GM21576 (cell line): Measurements from ENCODE around the gene EPX.
A peak's percentile ranks its signal among the peaks of the same experiment; 100 is the strongest.

ENCODE experiments used
- ATAC-seq: cut with Tn5 transposase; IDR thresholded peaks from one replicate; pipeline ENCODE4 v1.9.1; 2021; ENCODE audit warnings: mild to moderate bottlenecking, moderate library complexity; ENCODE audit not compliant: unreplicated experiment

Gene EPX

DNA sequence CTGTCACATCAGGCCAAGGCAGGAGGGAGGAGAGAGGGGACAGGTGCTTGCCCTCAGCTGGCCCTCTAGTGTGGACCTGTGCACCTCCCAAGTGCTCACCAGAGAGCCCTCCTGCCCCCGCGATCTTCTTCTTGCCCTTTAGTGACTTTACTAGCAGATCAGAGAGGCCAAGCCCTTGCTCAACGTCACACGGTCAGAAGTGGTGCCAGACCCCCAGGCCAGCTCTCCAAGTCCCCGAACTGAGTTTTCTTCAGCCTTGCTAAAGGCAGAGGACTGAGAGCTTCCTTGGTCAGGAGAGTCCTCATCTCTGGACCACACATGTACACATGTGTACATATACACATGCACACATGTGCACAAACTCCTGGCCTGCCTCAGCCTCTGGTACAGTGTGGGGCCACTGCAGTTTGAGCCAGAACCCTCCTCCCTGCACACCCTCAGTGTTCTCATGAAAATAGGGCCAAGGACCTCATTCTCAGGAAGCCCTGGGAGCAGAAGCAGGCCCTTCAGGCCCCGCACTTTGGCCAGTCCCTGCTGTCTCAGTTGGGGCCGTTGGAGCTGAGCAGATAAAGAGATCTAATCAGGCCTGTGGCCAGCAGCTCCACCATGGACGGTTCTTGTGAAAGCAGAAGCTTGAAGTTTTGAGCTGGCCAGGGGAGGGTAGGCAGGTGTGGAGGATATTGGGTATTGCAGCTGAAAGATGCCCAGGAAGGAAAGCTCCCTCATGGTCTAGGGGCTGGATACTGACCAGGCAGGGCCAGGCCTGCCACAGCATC lies 7.4 kb upstream of the EPX start:
- ATAC-seq = no peak

- ATAC-seq = no peak
These were observed 5.9 kb upstream of the EPX start for GRCh38 chr17:58186591-58186990.

- ATAC-seq = no peak
These were observed 5.5 kb upstream of the EPX start for GRCh38 chr17:58187063-58187462.

- no peak for ATAC-seq
These were observed 4.9 kb upstream of the EPX start for GRCh38 chr17:58187675-58188074.

DNA sequence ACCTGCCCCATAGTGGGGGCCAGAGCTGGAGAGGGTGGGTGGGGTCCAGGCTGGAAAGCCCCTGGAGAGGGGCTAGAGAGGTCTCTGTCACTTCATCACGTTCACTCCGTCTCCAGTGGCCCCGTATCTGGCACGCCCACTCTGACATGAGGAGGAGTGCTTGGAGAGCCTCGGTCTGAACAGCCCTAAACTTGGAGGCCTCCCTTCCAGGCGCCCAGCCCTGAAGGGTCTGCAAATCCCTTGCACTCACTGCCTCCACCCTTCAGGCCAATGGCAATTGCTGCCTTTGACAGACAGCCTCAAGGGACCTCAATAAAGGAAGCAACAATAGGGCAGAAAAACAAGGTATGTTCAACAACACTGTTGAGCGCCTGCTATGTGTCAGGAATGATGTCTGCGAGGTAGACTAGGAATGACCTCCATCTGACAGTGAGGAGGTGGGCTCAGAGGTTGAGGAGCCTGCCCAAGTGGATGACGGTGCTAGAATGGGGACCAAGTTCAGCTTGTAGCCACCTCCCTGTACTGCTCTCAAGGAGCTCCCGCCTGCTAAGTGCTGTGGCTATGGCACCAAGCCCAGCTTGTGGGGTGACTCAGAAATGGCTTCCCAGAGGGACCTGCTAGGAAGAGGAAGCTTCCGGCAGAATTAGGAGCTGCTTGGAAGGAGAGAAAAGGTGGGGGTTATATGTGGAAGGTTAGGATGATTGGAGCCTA lies 2.9 kb upstream of the EPX start:
- ATAC-seq = no peak

GRCh38 chr17:58191241-58191896 lies 1.2 kb upstream of the EPX start:
- no peak for ATAC-seq

- no peak for ATAC-seq
These were observed 1.2 kb downstream of the EPX start for GRCh38 chr17:58193641-58194255.

DNA sequence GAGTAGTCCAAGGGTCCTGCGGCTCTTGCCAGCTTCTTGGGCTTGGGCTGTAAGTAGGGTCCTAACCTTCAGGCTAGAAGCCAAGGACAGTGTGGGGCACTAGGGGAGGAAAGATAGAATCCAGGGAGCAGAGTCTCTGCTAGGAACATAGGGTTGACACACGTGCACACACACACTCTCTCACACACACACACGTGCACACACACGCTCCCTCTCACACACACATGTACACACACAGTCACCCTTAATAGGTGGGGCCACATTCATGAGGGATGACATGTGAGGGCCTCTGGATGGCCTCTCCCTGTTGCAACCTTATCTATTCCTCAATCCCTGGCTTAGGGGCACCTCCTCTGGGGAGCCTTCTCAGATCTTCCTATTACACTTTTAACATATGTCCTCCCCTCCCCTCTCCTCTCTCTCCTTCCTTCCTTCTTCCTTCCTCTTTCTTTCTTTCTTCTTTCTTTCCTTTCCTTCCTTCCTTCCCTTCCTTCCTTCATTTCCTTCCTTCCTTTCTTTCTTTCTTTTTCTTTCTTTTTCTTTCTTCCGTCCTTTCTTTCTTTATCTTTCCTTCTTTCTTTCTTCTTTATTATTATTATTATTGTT lies 3.1 kb downstream of the EPX start:
- ATAC-seq = no peak

DNA sequence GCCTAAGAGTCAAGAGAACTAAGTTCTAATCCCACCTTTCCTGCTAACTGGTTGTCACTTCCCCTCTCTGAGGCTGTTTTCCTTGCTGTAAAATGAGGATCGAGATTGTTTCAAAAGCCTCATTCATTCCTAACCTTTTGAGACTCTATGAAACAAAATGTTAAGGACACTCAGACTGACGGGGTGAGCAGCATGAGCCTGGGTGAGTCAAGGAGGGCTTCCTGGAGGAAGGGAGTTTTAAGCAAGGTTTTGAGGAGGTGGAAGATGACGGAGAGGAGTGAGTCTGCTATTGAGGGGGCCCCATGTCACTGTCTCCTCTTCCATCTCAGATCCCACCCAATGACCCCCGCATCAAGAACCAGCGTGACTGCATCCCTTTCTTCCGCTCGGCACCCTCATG lies 4.1 kb downstream of the EPX start:
- no peak for ATAC-seq

DNA sequence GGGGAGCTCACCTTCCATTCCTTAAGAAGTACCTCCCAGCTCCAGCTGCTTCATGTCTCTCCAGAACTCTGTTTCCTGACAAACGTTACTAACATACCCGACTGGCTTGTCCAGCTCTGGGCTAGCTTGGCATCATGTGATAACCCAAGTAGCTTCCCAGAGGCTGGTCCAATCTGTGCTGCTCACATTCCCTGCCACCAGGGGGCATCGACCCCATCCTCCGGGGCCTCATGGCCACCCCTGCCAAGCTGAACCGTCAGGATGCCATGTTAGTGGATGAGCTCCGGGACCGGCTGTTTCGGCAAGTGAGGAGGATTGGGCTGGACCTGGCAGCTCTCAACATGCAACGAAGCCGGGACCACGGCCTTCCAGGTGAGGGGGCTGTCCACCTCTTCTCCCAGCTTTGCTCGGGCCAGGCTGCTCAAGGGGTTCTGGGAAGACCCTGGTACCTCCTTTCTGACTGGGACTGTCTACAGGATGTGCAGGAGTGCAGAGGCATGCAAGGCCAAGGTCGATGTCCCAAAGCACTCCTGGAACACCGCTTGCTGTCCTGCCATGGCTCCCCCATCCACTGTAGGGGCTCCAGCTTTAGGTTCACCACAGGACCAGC lies 7.6 kb downstream of the EPX start:
- ATAC-seq = no peak

DNA sequence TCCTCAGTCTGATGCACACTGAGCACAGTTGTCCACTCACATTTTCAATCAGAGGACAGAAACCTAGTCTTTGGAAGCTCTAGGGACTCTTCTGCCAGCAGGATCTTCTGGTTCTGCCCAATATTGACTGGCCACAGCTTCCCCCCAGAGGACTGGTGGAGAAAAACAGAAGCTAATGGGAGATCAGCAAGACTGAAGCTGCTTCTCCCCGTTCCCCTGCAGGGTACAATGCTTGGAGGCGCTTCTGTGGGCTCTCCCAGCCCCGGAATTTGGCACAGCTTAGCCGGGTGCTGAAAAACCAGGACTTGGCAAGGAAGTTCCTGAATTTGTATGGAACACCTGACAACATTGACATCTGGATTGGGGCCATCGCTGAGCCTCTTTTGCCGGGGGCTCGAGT lies 10.3 kb downstream of the EPX start:
- ATAC-seq = no peak

DNA sequence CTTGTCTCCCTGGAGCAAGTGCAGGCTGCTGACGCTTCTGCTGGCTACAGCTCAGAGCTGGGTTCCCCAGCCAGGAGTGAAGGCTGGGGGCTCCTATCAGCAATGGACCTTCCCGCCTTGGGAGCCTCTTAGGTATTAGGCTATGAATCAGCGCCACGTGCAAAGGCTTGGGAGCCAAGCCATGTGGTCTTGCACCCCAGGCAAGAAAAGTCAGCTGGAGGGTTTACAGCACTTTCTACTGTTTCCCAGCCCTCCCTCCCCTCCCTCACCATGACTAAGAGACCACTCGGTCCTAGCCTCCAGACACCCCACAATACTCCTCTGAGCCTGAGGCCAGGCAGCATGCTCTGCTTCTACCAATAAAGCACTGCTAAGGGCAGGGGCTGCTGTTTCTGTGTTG lies 12.3 kb downstream of the EPX start:
- no peak for ATAC-seq

DNA sequence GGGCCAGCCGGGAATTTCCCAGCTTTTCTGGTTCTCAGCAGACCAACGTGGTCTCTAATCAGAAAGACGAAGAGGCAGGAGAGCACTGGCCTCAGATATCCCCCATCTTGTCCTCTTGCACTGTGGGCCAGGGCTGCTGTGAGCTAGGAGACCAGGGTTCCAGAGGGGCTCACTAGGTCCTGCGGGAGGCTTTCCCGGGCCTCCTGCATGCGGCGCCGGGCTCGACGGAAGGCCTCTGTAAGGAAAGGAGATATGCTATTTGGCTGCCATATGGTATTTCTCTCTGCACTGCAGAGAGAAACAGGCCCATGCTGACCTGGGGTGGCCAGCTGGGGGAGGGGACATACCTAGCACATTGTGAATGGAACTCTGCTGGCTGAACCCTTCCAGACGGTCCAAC lies 13.4 kb downstream of the EPX start:
- ATAC-seq = no peak

GRCh38 chr17:58207451-58207850 lies 14.9 kb downstream of the EPX start:
- ATAC-seq = no peak

DNA sequence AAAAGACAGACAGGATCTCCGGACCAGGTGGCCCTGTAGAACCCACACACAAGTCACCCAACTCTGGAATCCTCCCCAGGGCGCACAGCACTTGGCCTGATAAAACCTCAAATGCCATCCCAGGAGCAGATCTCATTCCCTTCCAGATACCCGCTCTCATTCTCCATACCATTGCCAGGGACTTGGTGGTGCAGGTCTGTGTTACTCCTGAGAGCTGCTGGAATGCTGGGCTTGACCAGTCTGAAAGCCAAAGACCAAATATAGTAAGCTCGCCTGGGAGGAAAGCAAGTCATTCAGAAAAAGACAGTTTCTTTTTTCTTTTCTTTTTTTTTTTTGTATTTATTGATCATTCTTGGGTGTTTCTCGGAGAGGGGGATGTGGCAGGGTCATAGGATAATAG lies 15.8 kb downstream of the EPX start:
- ATAC-seq = no peak

GRCh38 chr17:58210922-58211321 lies 18.4 kb downstream of the EPX start:
- no peak for ATAC-seq

GRCh38 chr17:58215685-58216084 lies 23.2 kb downstream of the EPX start:
- no peak for ATAC-seq

DNA sequence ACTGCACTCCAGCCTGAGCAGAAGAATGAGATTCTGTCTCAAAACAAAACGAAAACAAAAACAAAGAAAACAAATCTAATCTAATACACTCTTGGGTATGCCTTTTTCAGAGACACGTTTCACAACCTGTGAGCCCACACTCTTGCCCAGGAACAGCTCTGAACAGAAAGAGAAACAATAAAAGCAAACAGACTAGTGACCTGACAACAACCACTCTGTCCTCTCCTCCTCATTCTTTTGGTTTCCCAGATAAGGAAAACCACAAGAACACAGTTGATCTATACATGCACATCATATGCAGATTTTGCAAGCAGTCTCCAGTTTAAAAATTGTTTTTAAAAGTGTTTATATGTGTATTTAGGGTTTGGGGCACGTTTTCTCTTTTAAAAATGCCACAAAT lies 25.2 kb downstream of the EPX start:
- ATAC-seq = no peak

- ATAC-seq = peak; percentile 97
These were observed 26.7 kb downstream of the EPX start, which contains the start of gene MKS1 for GRCh38 chr17:58219007-58219788. MKS1 (minus strand) TSS chr17:58219255; CDS start chr17:58219230, 25 bp downstream.

- ATAC-seq = no peak
These were observed 27.3 kb downstream of the EPX start for GRCh38 chr17:58219789-58220183.
